Germinal center (tissue), 1 donor: ENCODE measurements around the gene S100A12.

Source experiments
- DNase-seq: peaks from one replicate; pipeline ENCODE4 v3.0.0; 2012; ENCODE audit warnings: mixed read lengths, low spot score

Gene S100A12

GRCh38 chr1:153397051-153397923 is 21.9 kb upstream of the S100A12 start:
- no peak for DNase-seq

DNA sequence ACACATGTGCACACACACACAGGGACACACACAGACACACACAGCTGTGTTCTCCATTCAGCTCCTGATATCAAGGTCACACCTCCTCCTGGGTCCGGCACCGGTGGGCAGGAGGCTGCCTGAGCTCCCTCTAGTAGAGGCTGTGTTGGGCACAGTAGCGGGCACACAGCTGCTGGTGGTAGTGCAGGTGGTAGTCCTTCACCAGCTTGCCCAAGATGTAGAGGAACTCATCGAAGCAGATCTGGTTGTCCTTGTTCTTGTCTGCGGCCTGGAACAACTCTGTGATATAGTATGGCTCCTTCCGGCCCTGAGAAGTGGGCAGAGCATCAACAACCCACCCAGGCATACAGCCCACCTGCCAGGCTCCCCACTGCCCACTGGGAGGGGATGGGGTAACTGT is 21.0 kb upstream of the S100A12 start:
- DNase-seq: no peak

- no peak for DNase-seq
These were observed 20.4 kb upstream of the S100A12 start for GRCh38 chr1:153395776-153396175.

GRCh38 chr1:153395136-153395685 is 19.8 kb upstream of the S100A12 start:
- DNase-seq: no peak

DNA sequence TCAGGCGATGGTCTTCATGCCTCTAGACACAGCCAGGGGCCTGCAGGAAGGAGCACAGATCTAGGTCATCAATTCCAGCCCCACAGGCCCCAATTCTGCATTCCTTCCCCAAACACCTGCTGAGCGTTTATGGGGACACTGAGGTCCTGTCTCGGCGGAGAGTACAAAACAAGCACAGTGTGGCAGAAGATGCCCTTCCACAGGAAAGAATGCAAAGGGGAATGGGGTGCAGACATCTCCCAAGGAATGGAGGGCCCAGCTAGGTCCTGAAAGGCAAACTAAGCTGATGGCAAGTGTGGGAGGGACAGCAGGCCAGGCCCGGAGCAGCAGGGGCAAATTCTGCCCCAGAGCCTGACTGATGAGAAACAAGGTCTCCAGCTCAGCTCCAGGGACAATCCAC is 19.0 kb upstream of the S100A12 start:
- DNase-seq: no peak

DNA sequence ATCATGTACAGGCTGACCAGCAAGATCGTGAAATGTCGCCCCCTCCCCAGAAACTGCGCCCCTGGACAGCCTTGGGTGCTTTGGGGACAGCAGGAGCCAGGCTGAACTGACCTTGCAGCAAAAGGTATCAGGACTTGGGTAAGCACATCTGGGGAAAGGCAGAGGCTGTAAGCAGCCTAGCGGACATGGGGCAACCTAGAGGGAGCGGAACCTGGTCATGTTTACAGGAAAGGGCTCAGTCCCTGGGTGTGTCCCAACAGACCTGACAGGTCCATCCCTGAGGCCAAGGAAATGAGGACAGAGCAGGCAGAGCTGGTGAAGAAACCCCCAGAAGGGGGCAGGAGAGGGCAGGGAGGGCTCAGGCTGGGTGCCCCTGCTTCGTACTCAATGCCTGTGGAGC is 18.5 kb upstream of the S100A12 start:
- no peak for DNase-seq

DNA sequence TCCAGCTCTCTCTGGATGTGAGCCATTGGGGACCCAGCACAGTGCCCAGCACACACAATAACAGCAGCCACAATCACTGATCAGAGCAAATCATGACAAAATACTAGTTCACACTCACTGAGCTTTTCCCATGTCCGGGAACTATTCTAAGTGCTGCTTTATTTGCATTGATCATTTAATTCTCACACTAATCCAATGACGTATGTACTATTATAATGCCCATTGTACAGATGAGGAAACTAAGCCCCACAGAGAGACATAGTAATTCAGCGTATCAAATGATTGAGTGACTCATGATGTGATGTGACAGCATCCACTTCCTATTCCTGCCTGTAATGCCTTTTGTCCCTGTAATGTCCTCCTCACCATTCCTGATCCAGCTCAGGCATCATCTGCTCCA is 17.4 kb upstream of the S100A12 start:
- DNase-seq: no peak

GRCh38 chr1:153392258-153392657 is 16.8 kb upstream of the S100A12 start:
- no peak for DNase-seq

GRCh38 chr1:153390938-153391710 is 15.7 kb upstream of the S100A12 start, which contains the start of gene S100A8:
S100A8 (minus strand) TSS chr1:153391073; CDS start chr1:153390535, 538 bp downstream.
- no peak for DNase-seq

DNA sequence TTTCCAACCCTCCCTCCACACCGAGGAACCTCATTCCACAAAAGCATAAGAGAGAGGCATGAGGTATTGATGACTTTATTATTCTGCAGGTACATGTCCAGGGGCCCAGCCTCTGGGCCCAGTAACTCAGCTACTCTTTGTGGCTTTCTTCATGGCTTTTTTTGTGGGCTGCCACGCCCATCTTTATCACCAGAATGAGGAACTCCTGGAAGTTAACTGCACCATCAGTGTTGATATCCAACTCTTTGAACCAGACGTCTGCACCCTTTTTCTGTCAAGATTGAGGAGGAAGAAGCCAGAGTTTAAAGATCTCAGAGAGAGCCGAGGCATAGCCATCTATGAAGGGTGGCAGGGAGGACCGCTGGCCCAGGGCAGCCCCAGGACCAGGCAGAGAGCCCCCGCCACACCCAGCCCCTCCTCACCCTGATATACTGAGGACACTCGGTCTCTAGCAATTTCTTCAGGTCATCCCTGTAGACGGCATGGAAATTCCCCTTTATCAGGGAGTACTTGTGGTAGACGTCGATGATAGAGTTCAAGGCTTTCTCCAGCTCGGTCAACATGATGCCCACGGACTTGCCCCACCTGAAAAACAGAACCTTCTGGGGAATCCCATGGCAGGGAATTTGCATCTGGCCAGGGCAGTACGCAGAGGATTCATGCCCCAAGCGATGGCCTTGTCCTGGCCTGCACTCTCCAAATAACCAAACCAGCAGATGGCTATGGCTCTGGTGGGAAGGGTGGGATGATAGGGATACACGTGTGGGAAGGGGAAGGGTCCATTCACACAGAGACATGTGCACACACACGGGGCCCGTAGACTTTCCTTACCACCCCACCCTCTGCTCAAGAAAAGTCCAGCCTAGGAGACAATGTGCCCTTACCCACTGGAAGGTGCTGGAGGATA is 14.8 kb upstream of the S100A12 start:
- DNase-seq: no peak

DNA sequence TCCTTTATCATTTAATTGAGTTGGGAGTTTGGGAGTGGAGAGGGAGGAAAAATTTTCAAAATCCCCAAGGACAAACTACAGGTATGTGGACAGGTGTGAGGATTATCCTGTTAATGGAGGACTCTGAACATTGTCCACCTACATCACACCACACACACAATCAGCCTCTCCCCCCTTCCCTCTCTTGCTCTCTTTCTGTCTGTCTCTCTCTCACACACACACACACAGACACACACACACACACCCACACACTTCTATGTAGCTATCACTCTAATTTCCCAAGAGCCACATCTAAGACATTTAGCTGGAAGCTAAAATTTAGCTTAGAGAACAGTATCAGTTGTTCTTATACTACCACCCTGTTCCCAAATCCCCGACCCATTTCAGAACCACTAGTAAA is 14.0 kb upstream of the S100A12 start:
- no peak for DNase-seq

- DNase-seq: no peak
These were observed 12.4 kb upstream of the S100A12 start for GRCh38 chr1:153387785-153388184.

DNA sequence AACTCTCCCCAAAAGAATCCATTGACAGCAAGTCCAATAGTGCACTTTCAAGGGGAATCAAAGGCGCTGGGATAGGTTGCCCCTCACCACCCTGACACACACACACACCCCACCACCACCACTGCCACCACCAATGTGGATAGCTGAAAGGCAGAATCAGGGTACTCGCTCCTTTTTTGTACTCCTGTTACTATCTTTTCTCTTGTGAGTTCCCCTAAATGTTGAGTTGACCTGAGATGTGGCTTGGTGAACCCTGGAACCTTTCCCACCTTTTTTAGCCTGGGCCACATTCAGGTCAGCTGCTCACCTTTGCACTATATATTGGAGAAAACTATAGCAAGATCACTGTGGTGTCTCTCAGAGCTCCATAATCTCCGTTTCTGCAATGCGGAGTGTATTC is 11.6 kb upstream of the S100A12 start:
- DNase-seq: no peak

- no peak for DNase-seq
These were observed 11.1 kb upstream of the S100A12 start for GRCh38 chr1:153386500-153386901.

- DNase-seq: no peak
These were observed 9.6 kb upstream of the S100A12 start for GRCh38 chr1:153384958-153385580.

GRCh38 chr1:153380711-153381110 is 5.3 kb upstream of the S100A12 start:
- DNase-seq: no peak

DNA sequence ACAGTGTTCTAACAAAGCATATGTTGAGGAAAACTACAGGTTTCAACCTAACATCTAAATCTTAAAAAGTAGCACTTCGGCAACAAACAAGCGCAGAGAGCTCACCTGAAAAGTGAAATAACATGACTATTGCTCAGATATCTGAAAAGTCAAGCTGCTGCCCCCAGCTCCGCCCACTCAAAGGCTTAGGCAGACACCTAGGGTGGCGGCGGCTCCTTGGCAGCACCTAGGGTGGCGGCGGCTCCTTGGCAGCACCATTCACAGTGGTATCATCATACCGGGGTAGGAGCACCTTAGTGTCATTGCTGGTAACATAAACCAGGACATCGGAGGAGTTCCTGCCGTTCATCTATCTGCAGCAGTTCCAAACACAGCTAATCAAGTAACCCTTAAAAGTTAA is 4.2 kb upstream of the S100A12 start:
- no peak for DNase-seq

DNA sequence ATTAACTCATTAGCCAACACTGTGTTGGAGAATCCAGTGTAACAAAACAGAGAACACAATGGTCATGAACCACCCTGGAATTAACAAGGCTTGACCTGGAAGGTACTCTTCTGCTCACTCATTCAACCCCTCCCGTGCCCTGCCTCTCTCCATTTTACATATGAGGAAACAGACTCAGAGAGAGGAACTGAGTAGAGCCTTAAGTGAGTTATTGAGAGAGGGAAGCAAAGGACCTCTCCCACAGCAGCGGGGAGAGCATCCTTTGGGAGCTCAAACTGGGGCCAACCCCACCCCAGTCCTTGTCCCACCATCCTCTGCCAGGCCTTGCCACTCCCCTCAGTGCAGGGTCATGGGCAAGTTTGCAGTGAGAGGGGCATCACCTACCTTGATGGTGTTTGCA is 1.4 kb downstream of the S100A12 start:
- no peak for DNase-seq

- DNase-seq: no peak
These were observed 2.9 kb downstream of the S100A12 start for GRCh38 chr1:153372571-153372970.

- DNase-seq: no peak
These were observed 4.2 kb downstream of the S100A12 start for GRCh38 chr1:153371231-153371630.

- DNase-seq: no peak
These were observed 5.3 kb downstream of the S100A12 start for GRCh38 chr1:153370146-153370545.
